IPS DF 4.7 (cell line): Measurements from ENCODE around the gene HS6ST3.

Experiments
- DNase-seq: peaks from one replicate; pipeline ENCODE4 v3.0.0-alpha.2; 2013; ENCODE audit warnings: low spot score; ENCODE audit errors: extremely low read depth

The HS6ST3 gene

GRCh38 chr13:96198038-96198437, 108.1 kb downstream of the HS6ST3 start:
- DNase-seq, result no peak

- DNase-seq, result no peak
These were observed 109.4 kb downstream of the HS6ST3 start for GRCh38 chr13:96199315-96199714.

GRCh38 chr13:96200810-96201209, 110.9 kb downstream of the HS6ST3 start:
- no peak for DNase-seq

GRCh38 chr13:96202315-96202714, 112.4 kb downstream of the HS6ST3 start:
- DNase-seq, result no peak

GRCh38 chr13:96203471-96203870, 113.6 kb downstream of the HS6ST3 start:
- DNase-seq, result no peak

- no peak for DNase-seq
These were observed 125.0 kb downstream of the HS6ST3 start for GRCh38 chr13:96214824-96215445.

- no peak for DNase-seq
These were observed 126.6 kb downstream of the HS6ST3 start for GRCh38 chr13:96216543-96216942.

GRCh38 chr13:96218475-96218874, 128.6 kb downstream of the HS6ST3 start:
- no peak for DNase-seq

- no peak for DNase-seq
These were observed 131.6 kb downstream of the HS6ST3 start for GRCh38 chr13:96221471-96221870.

- DNase-seq, result no peak
These were observed 133.3 kb downstream of the HS6ST3 start for GRCh38 chr13:96223231-96223630.

GRCh38 chr13:96229356-96229755, 139.4 kb downstream of the HS6ST3 start:
- DNase-seq, result peak; percentile 41

- DNase-seq, result no peak
These were observed 148.3 kb downstream of the HS6ST3 start for GRCh38 chr13:96238241-96238640.

GRCh38 chr13:96238861-96239260, 149.0 kb downstream of the HS6ST3 start:
- no peak for DNase-seq

GRCh38 chr13:96243376-96243775, 153.5 kb downstream of the HS6ST3 start:
- no peak for DNase-seq

- DNase-seq, result no peak
These were observed 158.2 kb downstream of the HS6ST3 start for GRCh38 chr13:96248103-96248502.

- DNase-seq, result no peak
These were observed 159.1 kb downstream of the HS6ST3 start for GRCh38 chr13:96248996-96249395.

GRCh38 chr13:96252903-96253302, 163.0 kb downstream of the HS6ST3 start:
- DNase-seq, result no peak

GRCh38 chr13:96273196-96273595, 183.3 kb downstream of the HS6ST3 start:
- no peak for DNase-seq

- DNase-seq, result no peak
These were observed 184.1 kb downstream of the HS6ST3 start for GRCh38 chr13:96274046-96274445.

- no peak for DNase-seq
These were observed 190.0 kb downstream of the HS6ST3 start for GRCh38 chr13:96279904-96280303.

- DNase-seq, result no peak
These were observed 195.1 kb downstream of the HS6ST3 start for GRCh38 chr13:96284971-96285370.

GRCh38 chr13:96285729-96286128, 195.8 kb downstream of the HS6ST3 start:
- DNase-seq, result no peak

- DNase-seq, result peak; percentile 30
These were observed 205.3 kb downstream of the HS6ST3 start for GRCh38 chr13:96294930-96295881.
